HG03139 (cell line): ENCODE measurements around the gene KCNH4.
"Not testable (repeated sequence)": the region's sequence is repeated elsewhere in the genome, so short reads cannot be mapped to it uniquely, and the experiment has no call there.

Source experiments
- ATAC-seq: cut with Tn5 transposase; IDR thresholded peaks from one replicate; pipeline ENCODE4 v1.9.1; 2021; ENCODE audit not compliant: unreplicated experiment

Gene KCNH4

GRCh38 chr17:42193969-42194899 lies 13.3 kb upstream of the KCNH4 start, which contains the start of gene GHDC:
Gene GHDC (minus strand): TSS chr17:42194494. CDS start chr17:42193581, 913 bp downstream.
- peak; percentile 58 for ATAC-seq

GRCh38 chr17:42193216-42193968 lies 12.4 kb upstream of the KCNH4 start:
- ATAC-seq = no peak

GRCh38 chr17:42192189-42193126 lies 11.5 kb upstream of the KCNH4 start:
- no peak for ATAC-seq

DNA sequence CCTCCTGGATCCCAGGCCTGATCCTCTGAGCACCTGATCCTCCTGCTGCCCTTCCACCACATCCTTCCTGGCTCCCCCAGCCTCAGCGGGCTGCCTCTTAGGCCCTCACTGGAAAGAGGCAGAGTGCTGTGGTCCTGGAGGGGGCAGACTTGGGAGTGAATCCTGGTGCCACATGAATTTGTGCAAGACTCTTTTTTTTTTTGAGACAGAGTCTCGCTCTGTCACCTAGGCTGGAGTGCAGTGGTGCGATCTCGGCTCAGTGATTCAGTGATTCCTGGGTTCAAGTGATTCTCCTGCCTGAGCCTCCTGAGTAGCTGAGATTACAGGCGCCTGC lies 10.3 kb upstream of the KCNH4 start:
- no peak for ATAC-seq

GRCh38 chr17:42190491-42191274 lies 9.7 kb upstream of the KCNH4 start:
- ATAC-seq = no peak

- no peak for ATAC-seq
Measured at GRCh38 chr17:42189651-42189965, 8.7 kb upstream of the KCNH4 start.

DNA sequence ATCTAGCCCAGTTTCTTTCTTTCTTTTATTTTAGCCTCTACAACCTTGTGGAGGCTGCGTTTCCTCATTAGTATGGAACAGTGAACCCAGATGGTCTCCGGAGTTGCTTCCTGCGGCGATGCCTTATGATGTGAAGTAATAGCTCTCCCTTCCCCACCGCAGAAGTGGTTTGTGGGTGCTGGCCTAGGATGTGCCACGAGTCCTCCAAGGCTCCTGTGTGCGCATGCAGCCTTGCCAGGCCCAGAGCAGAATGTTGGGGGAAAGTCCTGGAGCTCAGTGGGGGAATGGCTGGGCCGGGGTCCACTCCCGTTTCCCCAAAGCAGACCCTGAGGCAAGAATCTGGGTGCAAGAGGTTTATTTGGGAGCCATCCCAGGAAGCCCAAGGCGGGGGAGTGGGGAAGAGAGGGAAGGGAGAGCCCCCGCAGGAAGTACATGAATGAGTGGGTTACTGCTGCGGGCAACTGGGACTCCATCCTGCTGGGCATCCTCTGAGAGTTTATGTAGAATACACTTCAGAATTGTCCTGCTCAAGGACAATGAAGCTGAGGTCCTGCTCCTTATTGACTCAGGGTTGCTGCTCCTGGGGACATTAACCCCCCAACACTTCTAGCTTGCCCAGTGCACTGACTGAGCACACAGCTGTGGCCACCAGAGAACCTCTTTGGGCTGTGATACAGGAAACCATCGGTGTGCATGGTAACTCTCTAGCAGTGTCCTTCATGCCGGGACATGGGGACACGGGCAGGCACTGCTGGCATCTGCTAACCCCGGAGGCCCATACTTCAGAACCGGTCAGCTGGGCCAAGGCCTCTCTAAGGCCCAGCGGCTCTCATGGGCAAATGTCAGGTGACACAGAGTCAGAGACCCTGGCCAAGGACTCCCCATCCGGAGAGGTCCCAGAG lies 8.1 kb upstream of the KCNH4 start:
- no peak for ATAC-seq

DNA sequence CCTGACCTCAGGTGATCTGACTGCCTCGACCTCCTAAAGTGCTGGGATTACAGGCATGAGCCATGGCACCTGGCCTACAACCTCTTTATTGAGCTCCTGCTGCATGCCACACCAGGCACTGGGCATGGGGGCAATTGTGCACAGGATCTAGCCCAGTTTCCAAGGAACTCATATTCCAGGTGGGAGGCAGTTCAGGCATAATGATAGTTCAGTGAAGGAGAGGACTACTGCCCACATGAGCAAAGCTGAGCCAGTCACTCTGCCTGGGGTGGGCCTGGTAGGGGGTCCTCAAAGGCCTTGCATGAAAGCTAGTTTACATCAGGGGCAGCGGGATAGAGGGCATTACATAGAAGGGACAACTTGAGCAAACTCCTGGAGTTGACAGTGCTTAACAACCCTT lies 6.9 kb upstream of the KCNH4 start:
- ATAC-seq = no peak

GRCh38 chr17:42186191-42186590 lies 5.2 kb upstream of the KCNH4 start:
- not testable (repeated sequence) for ATAC-seq

DNA sequence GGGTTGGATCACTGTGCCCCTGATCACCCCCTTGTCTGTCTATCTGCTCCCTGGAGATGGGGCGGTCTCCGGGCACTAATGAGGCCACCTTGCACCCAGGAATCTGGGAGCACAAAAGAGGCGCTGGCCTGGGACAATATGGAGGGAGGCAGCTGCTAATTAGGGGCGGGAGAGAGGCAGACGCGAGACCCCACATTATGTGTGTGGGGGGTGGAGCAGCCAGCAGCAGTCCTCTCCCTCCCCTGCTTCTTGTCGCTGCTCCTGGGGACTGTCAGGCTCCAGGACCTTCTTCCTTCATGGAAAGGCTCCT lies 4.6 kb upstream of the KCNH4 start:
- ATAC-seq = no peak

- ATAC-seq = no peak
Measured at GRCh38 chr17:42184713-42185620, 4.0 kb upstream of the KCNH4 start, which contains the start of gene HCRT. Gene HCRT (minus strand): TSS chr17:42185452. CDS start chr17:42185365, 87 bp downstream.

DNA sequence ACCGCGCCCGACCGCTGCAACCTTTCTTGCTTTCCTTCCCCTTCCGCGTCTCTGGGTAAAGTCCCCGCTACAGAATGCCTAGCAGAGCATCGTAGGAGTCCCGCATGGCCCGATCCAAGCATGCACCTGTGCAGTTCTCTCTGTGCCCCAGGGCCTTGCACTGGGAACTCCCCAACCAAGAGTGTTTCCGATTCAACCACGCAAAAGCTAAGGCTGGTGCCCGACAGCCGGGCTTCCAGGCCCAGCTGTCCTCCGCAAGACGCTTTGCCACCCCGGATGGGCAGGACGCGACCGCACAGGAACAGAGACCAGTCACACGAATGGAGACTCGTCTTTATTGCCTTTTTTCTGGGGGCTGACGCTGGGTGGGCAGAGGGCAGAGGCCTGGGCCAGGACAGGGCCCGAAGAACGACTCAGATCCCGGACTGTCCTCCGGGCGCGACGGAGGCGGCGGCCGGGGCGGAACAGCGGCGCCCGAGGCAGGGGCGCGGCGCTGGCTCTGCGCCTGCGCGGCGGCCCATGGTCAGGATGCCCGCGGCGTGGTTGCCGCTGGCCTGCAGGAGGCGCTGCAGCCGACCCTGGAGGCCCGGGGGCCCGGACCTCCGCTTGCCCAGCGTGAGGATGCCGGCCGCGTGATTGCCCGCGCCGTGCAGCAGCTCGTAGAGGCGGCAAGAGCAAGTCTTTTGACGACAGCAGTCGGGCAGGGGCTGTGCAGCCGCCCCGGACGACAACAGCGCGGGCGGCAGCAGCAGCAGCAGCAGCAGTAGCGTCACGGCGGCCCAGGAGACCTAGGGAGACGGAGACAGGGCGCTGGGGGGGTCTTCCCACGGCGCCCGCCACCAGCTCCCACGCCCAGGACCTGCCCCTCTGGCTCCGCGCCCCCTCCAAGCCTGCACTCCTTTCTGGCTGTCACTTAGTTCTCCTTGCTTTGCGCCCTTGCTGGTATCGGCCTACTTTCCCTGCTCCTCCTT lies 3.1 kb upstream of the KCNH4 start:
- ATAC-seq = peak; percentile 67

DNA sequence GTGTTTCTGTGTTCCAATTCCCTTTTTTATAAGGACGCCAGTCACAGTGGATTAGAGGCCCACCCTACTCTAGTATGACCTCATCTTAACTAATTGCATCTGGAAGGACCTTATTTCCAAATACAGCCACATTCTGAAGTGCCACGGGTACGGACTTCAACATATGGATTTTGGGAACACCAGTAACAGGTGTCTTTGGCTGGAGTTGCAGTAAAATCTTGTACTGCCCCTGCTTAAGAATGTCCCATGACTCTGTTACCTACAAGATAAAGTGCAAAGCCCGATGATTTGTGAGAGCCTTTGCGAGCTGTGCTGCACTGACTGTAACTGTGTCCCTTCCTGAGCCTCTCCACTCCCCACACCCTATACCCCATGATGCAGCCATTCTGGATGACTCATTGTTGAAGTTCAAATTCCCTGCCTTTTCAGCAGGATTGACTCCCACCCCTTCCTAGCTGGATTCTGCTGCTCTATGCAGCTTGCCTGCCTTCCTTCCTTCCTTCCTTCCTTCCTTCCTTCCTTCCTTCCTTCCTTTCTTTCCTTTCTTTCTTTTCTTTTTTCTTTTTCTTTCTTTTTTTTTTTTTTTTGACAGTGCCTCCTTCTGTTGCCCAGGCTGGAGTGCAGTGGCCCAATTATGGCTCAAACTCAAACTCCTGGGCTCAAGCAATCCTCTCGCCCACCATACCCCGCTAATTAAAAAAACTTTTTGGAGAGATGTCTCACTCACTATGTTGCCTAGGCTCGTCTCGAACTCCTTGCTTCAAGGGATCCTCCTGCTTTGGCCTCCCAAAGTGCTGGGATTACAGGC lies 2.2 kb upstream of the KCNH4 start:
- ATAC-seq = no peak

DNA sequence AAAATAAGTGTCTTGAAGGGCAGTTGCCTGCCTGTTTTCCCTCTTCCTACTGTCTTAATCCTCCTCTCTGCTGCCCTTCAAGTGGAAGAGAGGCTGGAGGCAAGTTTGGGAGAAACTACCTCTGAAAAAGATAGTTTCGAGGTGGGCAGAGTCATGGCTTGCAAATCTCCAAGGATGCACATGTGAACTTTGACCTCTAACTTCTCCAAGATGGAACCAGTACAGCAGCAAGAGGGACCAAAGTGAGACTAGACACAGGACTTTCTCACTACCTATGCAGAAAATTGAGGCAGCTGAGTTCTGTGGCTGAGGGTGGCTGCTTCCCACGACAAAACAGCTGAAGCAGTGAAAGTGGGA lies 887 bp upstream of the KCNH4 start:
- no peak for ATAC-seq

DNA sequence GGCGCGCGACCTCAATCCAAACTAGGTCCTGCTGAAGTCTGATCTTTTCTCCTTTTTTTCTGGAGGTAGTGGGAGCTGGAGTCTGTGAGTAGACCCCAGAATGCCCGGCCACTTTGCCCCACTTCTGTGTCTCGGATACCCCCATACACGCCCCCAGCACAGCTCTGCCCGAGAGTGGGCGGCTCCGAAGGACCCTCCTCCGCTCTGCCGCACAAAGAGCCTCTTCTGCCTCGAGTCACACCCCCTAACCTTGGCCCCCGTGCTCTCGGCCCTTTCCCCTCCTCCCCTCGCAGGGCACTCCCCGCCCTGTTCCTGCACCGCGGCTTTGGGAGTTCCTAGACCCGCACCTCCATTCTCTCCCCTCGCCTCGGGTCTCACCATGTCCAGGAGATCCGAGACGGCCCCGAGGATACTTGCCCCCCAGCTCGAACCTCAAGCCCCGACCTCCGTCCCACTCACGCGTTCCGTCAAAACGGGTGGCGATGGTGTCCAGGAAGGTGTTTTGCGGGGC lies 476 bp downstream of the KCNH4 start:
- no peak for ATAC-seq

DNA sequence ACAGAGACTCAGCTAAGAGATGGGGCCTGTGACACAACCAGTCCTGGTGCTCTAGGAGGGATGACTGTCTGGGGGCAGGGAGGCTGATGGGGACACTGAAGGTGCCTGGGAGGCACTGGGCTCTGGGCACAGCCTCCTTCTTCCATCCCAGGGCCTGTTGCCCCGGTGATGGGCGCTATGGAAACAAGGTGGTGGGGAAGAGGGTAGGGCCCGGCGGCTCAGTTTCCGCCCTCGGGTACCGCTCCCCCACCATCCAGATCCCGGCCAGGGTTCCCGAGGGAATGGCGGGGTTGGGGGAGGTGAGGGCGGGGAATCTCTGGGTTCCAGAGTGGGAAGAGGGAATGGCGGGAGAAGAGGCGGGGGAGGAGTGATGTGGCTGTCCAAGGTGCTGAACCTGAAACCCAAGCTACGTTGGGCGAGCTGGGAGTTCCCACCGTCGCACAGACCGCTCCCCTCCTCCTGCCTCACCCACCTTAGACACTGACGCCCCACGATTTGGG lies 981 bp downstream of the KCNH4 start:
- no peak for ATAC-seq
